Mesenchymal stem cell (in vitro differentiated cells and primary cell): Measurements from ENCODE around the gene SLC18B1.

Source experiments
- DNase-seq: peaks from one replicate; pipeline ENCODE4 v3.0.0-alpha.2; 2013
- H2AFZ ChIP-seq: one replicate; pipeline ENCODE4 v1.6.1; 2013; ENCODE audit warnings: low read depth, mild to moderate bottlenecking, control low read depth, inconsistent platforms, low read length, moderate library complexity
- H2AK5ac ChIP-seq: 2 replicates; pipeline ENCODE4 v1.6.1; 2013; ENCODE audit warnings: low read length, moderate library complexity, mild to moderate bottlenecking, inconsistent platforms; ENCODE audit not compliant: severe bottlenecking
- H2BK120ac ChIP-seq: one replicate; pipeline ENCODE4 v1.6.1; 2013; ENCODE audit warnings: low read depth, mild to moderate bottlenecking, inconsistent platforms, low read length, moderate library complexity
- H2BK12ac ChIP-seq, 2 experiments: one replicate each; pipeline ENCODE4 v1.6.1; 2013; ENCODE audit warnings: inconsistent platforms in 2 of 2, low read length in 2 of 2, mild to moderate bottlenecking in 2 of 2, moderate library complexity in 2 of 2, control low read depth in 1 of 2
- H2BK15ac ChIP-seq: one replicate; pipeline ENCODE4 v1.6.1; 2013; ENCODE audit warnings: mild to moderate bottlenecking, low read depth, inconsistent platforms; ENCODE audit not compliant: poor library complexity, severe bottlenecking
- H2BK5ac ChIP-seq: 2 replicates; pipeline ENCODE4 v1.6.1; 2013; ENCODE audit warnings: low read depth, mild to moderate bottlenecking, low read length, control low read depth, inconsistent platforms; ENCODE audit not compliant: poor library complexity, severe bottlenecking
- H3K14ac ChIP-seq, 2 experiments: one replicate each; pipeline ENCODE4 v1.6.1; 2013; ENCODE audit warnings: inconsistent platforms in 2 of 2, low read length in 2 of 2, control low read depth in 1 of 2, mild to moderate bottlenecking in 1 of 2, moderate library complexity in 1 of 2
- H3K18ac ChIP-seq, 2 experiments: one replicate each; pipeline ENCODE4 v1.6.1; 2013; ENCODE audit warnings: inconsistent platforms in 2 of 2, low read length in 2 of 2, control low read depth in 1 of 2, low read depth in 1 of 2, mild to moderate bottlenecking in 1 of 2
- H3K23ac ChIP-seq, 2 experiments: one replicate each; pipeline ENCODE4 v1.6.1; 2013; ENCODE audit warnings: inconsistent platforms in 2 of 2, low read length in 2 of 2, mild to moderate bottlenecking in 2 of 2, moderate library complexity in 2 of 2, control low read depth in 1 of 2
- H3K27ac ChIP-seq: 2 replicates; pipeline ENCODE4 v1.5.1; 2013; ENCODE audit warnings: mild to moderate bottlenecking, moderate library complexity, low read length, control low read depth, inconsistent platforms; ENCODE audit not compliant: poor library complexity, severe bottlenecking
- H3K27me3 ChIP-seq, 2 experiments: 2 replicates each; pipeline versions ENCODE4 v1.6.1 to v1.7.0; 2013; ENCODE audit warnings: low read length in 2 of 2, mild to moderate bottlenecking in 2 of 2, moderate library complexity in 2 of 2, control low read depth in 1 of 2, inconsistent platforms in 1 of 2; ENCODE audit not compliant: control insufficient read depth in 1 of 2, insufficient read depth in 1 of 2
- H3K36me3 ChIP-seq, 2 experiments: 2 replicates each; pipeline versions ENCODE4 v1.6.1 to v1.7.0; 2013; ENCODE audit warnings: low read length in 2 of 2, control low read depth in 1 of 2, inconsistent platforms in 1 of 2, low read depth in 1 of 2, mild to moderate bottlenecking in 1 of 2; ENCODE audit not compliant: insufficient read depth in 2 of 2, control insufficient read depth in 1 of 2
- H3K4ac ChIP-seq, 2 experiments: one replicate each; pipeline ENCODE4 v1.6.1; 2013; ENCODE audit warnings: inconsistent platforms in 2 of 2, low read length in 2 of 2, mild to moderate bottlenecking in 2 of 2, moderate library complexity in 2 of 2, control low read depth in 1 of 2, low read depth in 1 of 2
- H3K4me1 ChIP-seq: 2 replicates; pipeline ENCODE4 v1.6.1; 2013; ENCODE audit warnings: low read depth, low read length, control low read depth; ENCODE audit not compliant: control insufficient read depth, insufficient read depth
- H3K4me2 ChIP-seq: 2 replicates; pipeline ENCODE4 v1.6.1; 2013; ENCODE audit warnings: low read length, mild to moderate bottlenecking, inconsistent platforms; ENCODE audit not compliant: poor library complexity, severe bottlenecking
- H3K4me3 ChIP-seq, 2 experiments: 2 replicates each; pipeline versions ENCODE4 v1.5.1 to v1.7.0; 2013; ENCODE audit warnings: low read length in 2 of 2, mild to moderate bottlenecking in 2 of 2, control low read depth in 1 of 2, low read depth in 1 of 2; ENCODE audit not compliant: insufficient read depth in 1 of 2
- H3K79me1 ChIP-seq: replicated peaks from 2 replicates; pipeline ENCODE4 v1.6.1; 2013; ENCODE audit warnings: mild to moderate bottlenecking, control low read depth, low read length, inconsistent platforms; ENCODE audit not compliant: poor library complexity, severe bottlenecking
- H3K9ac ChIP-seq: 2 replicates; pipeline ENCODE4 v1.7.0; 2013; ENCODE audit warnings: mild to moderate bottlenecking, low read length, moderate library complexity
- H3K9me3 ChIP-seq: 2 replicates; pipeline ENCODE4 v1.7.0; 2013; ENCODE audit warnings: mild to moderate bottlenecking, low read length; ENCODE audit not compliant: control insufficient read depth
- H4K8ac ChIP-seq: one replicate; pipeline ENCODE4 v1.6.1; 2013; ENCODE audit warnings: inconsistent platforms, mild to moderate bottlenecking, low read length, moderate library complexity
- H4K91ac ChIP-seq: one replicate; pipeline ENCODE4 v1.6.1; 2013; ENCODE audit warnings: mild to moderate bottlenecking, low read length, inconsistent platforms
- WGBS: methylation state at CpG from one replicate; pipeline ENCODE4 v1.1.7; 2013; ENCODE audit warnings: mixed read lengths; 5-methylcytosine and 5-hydroxymethylcytosine counted together

The SLC18B1 gene

GRCh38 chr6:132763269-132763668, 35.2 kb downstream of the SLC18B1 start:
- H3K14ac ChIP-seq = no peak overlapping the region
- H2BK5ac ChIP-seq = no peak overlapping the region
- H3K4me3 ChIP-seq = no peak overlapping the region
- H3K27ac ChIP-seq = peak overlapping the region; percentile 67
- H2BK12ac ChIP-seq = no peak overlapping the region
- H3K23ac ChIP-seq = no peak overlapping the region
- peak; percentile 45 for DNase-seq
- no peak overlapping the region for H4K91ac ChIP-seq
- no peak overlapping the region for H3K18ac ChIP-seq
- H3K9me3 ChIP-seq = no peaks in the 10 kb centered on the region
- H3K36me3 ChIP-seq = no peaks in the 10 kb centered on the region
- no peaks in the 10 kb centered on the region for H3K27me3 ChIP-seq
- no peak overlapping the region for H4K8ac ChIP-seq
- no peak overlapping the region for H3K4ac ChIP-seq
- H3K4me1 ChIP-seq = peaks cover 8% of the 10 kb centered on the region
- no peak overlapping the region for H3K4me2 ChIP-seq
- no peak overlapping the region for H2BK120ac ChIP-seq
- H2BK15ac ChIP-seq = no peak overlapping the region
- H3K79me1 ChIP-seq = no peaks in the 10 kb centered on the region
- peak overlapping the region; percentile 67 for H2AK5ac ChIP-seq
- no peak overlapping the region for H3K9ac ChIP-seq
- H2AFZ ChIP-seq = peak overlapping the region; percentile 53
- WGBS = 73% methylated on average over 2 of the region's 2 CpGs

DNA sequence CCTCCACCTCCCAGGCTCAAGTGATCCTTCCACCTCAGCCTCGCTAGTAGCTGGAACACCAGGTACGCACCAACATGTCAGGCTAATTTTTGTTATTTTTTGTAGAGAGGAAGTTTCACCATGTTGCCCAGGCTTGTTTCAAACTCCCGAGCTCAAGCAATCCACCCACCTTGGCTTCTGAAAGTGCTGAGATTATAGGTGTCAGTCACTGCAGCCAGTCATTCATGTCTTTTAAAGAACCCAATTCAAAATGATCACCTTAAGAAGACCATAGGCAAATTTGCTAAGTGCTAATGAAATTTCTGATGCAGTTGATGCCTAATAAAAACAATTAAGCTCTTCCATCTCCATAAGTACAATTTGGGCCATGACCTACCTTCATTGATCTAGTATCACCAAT, 38.2 kb downstream of the SLC18B1 start:
- no peaks in the 10 kb centered on the region for H3K9me3 ChIP-seq
- no peaks in the 10 kb centered on the region for H3K27me3 ChIP-seq
- no peak overlapping the region for H3K4me2 ChIP-seq
- no peak overlapping the region for H2AFZ ChIP-seq
- no peak for DNase-seq
- H2AK5ac ChIP-seq = no peak overlapping the region
- no peaks in the 10 kb centered on the region for H3K36me3 ChIP-seq
- peaks cover 6% of the 10 kb centered on the region for H3K4me1 ChIP-seq
- no peak overlapping the region for H3K4me3 ChIP-seq
- H3K18ac ChIP-seq = no peak overlapping the region
- no peak overlapping the region for H3K4ac ChIP-seq
- no peak overlapping the region for H3K27ac ChIP-seq
- H3K9ac ChIP-seq = no peak overlapping the region
- H2BK15ac ChIP-seq = no peak overlapping the region
- no peaks in the 10 kb centered on the region for H3K79me1 ChIP-seq
- H2BK12ac ChIP-seq = no peak overlapping the region
- no peak overlapping the region for H2BK5ac ChIP-seq
- H3K14ac ChIP-seq = no peak overlapping the region
- WGBS = 67% methylated on average over 1 of the region's 3 CpGs
- no peak overlapping the region for H3K23ac ChIP-seq
- H2BK120ac ChIP-seq = no peak overlapping the region
- no peak overlapping the region for H4K8ac ChIP-seq
- H4K91ac ChIP-seq = no peak overlapping the region

DNA sequence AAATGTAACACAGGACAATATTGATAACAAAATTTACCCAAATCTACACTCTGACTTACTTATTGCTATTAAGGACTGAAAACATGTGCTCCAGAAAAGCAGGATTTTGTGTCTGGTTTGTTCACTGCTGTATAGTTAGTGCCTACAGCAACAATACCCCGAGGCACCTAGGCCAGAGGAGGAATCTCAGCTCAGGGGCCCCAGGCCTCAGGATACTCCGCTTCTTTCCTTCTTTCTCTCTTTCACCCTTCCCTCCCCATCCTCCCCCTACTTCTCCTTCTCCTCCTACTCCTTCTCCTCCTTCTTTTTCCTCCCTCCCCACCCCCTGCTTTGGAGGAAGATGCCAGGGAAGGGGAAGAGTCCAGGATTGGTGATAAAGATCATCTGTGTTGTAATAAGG, 39.7 kb downstream of the SLC18B1 start:
- H2AK5ac ChIP-seq = no peak overlapping the region
- H3K27ac ChIP-seq = no peak overlapping the region
- H3K79me1 ChIP-seq = no peaks in the 10 kb centered on the region
- H3K23ac ChIP-seq = no peak overlapping the region
- no peaks in the 10 kb centered on the region for H3K9me3 ChIP-seq
- peaks cover 4% of the 10 kb centered on the region for H3K4me1 ChIP-seq
- H3K4ac ChIP-seq = no peak overlapping the region
- H2BK5ac ChIP-seq = no peak overlapping the region
- no peaks in the 10 kb centered on the region for H3K36me3 ChIP-seq
- no peak overlapping the region for H3K9ac ChIP-seq
- 79% methylated on average over 2 of the region's 2 CpGs for WGBS
- H3K4me2 ChIP-seq = no peak overlapping the region
- no peak overlapping the region for H2AFZ ChIP-seq
- no peak overlapping the region for H3K4me3 ChIP-seq
- no peak overlapping the region for H3K18ac ChIP-seq
- H2BK12ac ChIP-seq = no peak overlapping the region
- H4K8ac ChIP-seq = no peak overlapping the region
- no peaks in the 10 kb centered on the region for H3K27me3 ChIP-seq
- DNase-seq = no peak
- H4K91ac ChIP-seq = no peak overlapping the region
- H2BK15ac ChIP-seq = no peak overlapping the region
- H3K14ac ChIP-seq = no peak overlapping the region
- H2BK120ac ChIP-seq = no peak overlapping the region

- no peaks in the 10 kb centered on the region for H3K9me3 ChIP-seq
- no peak overlapping the region for H3K23ac ChIP-seq
- H3K4ac ChIP-seq = no peak overlapping the region
- H2BK12ac ChIP-seq = no peak overlapping the region
- H4K8ac ChIP-seq = no peak overlapping the region
- no peak overlapping the region for H3K4me3 ChIP-seq
- no peak overlapping the region for H2BK5ac ChIP-seq
- H3K14ac ChIP-seq = no peak overlapping the region
- no peak overlapping the region for H3K18ac ChIP-seq
- DNase-seq = no peak
- no peaks in the 10 kb centered on the region for H3K79me1 ChIP-seq
- H3K27me3 ChIP-seq = no peaks in the 10 kb centered on the region
- no peak overlapping the region for H4K91ac ChIP-seq
- H2AK5ac ChIP-seq = no peak overlapping the region
- no peak overlapping the region for H2BK15ac ChIP-seq
- H3K27ac ChIP-seq = no peak overlapping the region
- no peak overlapping the region for H2BK120ac ChIP-seq
- no peak overlapping the region for H3K9ac ChIP-seq
- no peak overlapping the region for H2AFZ ChIP-seq
- no peaks in the 10 kb centered on the region for H3K36me3 ChIP-seq
- H3K4me2 ChIP-seq = no peak overlapping the region
- WGBS = 75% methylated on average over 1 of the region's 1 CpG
- no peaks in the 10 kb centered on the region for H3K4me1 ChIP-seq
These were observed 46.2 kb downstream of the SLC18B1 start for GRCh38 chr6:132752255-132752654.
